GM21737 (cell line): Measurements from ENCODE around the gene SEMA6D.

Experiments
- ATAC-seq: cut with Tn5 transposase; IDR thresholded peaks from one replicate; pipeline ENCODE4 v1.9.1; 2021; ENCODE audit warnings: mild to moderate bottlenecking, moderate library complexity; ENCODE audit not compliant: unreplicated experiment

SEMA6D gene, protein sequence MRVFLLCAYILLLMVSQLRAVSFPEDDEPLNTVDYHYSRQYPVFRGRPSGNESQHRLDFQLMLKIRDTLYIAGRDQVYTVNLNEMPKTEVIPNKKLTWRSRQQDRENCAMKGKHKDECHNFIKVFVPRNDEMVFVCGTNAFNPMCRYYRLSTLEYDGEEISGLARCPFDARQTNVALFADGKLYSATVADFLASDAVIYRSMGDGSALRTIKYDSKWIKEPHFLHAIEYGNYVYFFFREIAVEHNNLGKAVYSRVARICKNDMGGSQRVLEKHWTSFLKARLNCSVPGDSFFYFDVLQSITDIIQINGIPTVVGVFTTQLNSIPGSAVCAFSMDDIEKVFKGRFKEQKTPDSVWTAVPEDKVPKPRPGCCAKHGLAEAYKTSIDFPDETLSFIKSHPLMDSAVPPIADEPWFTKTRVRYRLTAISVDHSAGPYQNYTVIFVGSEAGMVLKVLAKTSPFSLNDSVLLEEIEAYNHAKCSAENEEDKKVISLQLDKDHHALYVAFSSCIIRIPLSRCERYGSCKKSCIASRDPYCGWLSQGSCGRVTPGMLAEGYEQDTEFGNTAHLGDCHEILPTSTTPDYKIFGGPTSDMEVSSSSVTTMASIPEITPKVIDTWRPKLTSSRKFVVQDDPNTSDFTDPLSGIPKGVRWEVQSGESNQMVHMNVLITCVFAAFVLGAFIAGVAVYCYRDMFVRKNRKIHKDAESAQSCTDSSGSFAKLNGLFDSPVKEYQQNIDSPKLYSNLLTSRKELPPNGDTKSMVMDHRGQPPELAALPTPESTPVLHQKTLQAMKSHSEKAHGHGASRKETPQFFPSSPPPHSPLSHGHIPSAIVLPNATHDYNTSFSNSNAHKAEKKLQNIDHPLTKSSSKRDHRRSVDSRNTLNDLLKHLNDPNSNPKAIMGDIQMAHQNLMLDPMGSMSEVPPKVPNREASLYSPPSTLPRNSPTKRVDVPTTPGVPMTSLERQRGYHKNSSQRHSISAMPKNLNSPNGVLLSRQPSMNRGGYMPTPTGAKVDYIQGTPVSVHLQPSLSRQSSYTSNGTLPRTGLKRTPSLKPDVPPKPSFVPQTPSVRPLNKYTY

DNA sequence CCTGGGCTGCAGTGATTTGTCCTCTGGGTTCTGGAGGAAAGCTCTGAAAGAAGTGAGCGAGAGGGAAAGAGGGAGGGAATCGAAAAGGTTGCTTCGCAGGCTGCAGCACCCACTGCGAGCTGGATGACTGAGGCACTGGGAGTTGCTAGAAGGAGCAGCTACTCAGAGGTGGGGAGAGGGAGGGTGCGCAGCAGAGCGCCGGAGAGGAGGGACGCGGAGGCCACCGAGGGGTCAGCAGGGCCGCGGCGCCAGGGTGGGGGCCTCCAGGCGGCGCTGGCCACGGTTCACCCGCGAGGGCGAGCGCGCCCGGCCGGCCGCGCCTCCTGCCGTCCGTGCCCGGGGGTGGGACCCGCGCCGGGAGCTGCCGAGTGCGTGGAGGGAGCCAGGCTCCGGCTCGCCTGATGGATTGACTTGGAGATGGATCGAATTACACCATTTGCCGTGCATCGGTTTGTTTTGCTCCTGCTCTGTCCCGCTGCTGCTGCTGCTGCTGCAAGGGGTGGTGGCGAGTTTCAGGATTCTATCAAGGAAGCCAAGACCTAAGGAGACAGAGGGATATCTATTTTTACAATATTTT lies at the start of gene SEMA6D:
SEMA6D (plus strand) TSS at position 470 of the 577 bp plus-strand sequence. CDS start 42,294 bp downstream, outside the sequence.
- ATAC-seq, result no peak

DNA sequence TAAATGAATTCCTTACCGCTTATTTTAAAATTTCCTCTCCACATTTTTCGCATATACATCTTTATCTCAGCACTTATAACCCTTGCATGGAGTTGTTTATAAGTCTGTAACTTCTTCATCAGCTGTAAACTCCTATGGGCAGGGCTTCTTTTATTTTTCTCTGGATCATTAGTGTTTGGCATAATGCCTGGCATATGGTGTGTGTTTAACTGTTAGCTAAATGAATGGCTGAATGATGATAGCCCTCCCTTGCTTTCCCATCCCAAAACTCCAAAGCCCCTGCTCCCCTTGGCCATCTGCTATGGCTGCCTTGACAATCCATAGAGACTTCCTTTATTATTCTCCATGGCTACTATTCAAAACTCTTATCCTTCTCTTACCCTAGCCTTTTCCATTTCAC lies 48.1 kb upstream of the SEMA6D start:
- no peak for ATAC-seq

DNA sequence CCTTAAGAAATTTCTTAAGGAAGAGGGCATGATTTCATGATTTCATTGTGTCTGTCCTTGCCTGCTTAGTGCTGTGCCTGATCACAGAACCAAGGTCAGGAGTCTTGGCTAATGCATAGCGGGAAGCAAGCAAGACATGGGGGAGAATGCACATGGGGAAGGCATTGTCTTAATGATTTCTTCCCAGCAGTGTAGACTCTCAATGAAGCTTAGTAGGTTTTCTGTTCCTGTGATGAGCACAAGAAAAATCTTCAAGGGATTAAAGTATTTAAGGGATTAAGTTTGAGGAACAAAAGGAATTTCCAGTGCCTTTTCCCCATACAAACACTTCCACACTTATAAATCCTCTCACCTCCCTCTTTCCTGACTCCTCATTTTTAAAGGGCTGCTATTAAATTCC lies 46.9 kb upstream of the SEMA6D start:
- no peak for ATAC-seq

DNA sequence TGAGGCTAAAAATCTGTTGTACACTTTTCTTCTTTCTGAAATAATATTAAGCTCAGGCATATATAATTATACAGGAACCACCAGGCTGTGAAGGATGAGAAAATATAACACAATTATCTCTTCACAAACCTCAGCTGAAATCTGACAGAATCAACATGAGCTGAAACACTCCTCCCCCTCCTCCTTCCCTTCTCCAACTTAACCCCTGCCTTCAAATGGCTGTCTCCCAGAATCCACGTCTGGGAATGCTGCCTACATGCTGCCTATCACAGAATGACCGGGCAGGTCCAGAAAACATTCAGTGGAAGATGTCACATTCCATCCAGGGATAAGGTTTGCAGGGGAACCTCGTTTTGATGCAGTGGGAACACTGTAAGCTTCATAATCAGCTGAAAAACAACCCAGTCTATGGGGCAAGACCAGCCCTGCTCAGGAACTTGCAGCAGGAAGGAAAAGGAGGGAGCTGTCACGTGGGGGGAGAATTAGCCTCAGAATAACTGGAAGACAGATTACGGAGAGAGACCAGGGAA lies 44.0 kb upstream of the SEMA6D start:
- ATAC-seq, result no peak

DNA sequence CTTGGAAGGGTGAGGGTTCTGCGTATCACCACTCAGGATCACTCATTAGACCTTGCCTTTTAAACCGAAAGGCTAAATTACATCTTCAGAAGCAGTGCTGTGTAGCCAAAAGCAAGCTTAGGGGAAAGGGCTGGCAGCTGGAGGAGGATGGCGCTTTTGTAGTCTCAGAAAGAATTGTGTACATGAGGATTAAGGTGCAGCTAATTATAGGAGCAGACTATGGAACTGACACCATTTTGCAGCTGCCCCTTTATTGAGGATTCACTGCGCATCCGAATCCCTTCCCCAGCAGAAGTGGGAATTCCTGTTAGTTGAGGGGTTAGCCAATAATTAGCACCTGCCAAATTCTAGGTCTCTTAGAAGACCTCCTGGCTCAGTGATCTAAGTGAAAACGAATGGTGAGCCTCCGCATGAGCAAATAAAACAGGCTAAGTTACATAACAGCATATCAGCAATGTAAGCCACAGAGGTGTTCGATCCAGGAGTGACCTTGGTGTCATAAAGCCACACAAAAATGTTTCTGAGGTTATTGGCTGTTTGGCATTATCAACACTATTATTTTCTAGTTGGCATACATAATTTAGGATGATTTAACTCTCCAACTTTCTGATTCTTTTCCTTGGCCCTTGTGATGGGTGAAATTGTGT lies 42.6 kb upstream of the SEMA6D start:
- ATAC-seq, result no peak

DNA sequence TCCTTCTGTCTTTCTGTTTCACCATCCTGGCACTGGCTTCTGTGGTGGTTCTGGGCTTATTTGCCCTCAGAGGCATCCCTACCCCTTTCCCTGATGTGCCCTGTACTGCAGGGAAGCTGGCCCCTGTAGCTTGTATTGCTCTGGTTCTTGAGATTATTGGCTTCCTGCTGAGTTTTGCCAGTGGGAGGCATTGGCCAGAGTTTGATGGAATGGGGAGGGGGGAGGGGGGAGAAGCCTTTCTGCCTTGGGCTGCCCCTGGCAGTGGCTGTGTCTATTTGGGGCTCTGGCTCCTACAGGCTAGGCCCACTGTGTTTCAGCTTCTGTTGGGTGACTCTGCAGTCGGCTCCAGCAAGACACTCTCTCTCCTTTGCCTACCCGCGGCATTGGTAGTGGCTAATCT lies 41.6 kb upstream of the SEMA6D start:
- ATAC-seq, result no peak

DNA sequence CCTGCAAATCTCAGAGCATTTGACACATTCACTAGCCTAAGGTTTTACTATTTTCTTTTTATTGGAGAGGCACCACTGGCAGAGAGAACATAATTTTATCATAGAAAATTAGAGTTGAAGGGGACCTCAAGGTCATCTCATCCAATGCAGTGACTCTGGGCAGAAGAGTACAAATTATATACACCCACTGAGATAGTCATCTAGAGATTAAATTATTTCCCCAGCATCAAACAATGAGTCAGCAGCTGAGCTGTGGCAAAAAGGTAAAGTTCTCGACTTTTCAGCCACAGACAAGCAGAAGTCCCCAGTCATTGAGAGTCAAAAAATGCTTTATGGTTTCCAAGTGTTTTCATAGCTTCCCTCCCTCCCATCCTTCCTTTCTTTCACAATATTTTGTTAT lies 39.3 kb upstream of the SEMA6D start:
- no peak for ATAC-seq

DNA sequence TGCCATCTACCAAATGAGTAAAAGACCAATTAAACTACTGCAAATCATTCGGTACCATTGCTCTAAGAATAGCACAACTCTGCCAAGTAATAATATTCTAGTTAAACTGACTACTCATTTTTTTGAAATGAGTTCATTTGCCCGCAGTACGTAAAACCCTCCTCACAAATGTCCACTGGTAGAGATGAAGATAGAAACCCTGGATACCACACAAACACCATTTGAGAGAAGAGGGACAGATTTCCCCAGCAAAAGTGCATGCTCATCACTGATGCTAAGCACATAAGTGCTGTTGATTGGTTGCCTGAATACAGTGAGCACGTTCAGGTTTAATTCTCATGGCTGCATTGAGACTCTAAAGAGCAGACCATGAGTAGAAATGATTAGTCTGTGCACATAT lies 34.6 kb upstream of the SEMA6D start:
- ATAC-seq, result no peak

DNA sequence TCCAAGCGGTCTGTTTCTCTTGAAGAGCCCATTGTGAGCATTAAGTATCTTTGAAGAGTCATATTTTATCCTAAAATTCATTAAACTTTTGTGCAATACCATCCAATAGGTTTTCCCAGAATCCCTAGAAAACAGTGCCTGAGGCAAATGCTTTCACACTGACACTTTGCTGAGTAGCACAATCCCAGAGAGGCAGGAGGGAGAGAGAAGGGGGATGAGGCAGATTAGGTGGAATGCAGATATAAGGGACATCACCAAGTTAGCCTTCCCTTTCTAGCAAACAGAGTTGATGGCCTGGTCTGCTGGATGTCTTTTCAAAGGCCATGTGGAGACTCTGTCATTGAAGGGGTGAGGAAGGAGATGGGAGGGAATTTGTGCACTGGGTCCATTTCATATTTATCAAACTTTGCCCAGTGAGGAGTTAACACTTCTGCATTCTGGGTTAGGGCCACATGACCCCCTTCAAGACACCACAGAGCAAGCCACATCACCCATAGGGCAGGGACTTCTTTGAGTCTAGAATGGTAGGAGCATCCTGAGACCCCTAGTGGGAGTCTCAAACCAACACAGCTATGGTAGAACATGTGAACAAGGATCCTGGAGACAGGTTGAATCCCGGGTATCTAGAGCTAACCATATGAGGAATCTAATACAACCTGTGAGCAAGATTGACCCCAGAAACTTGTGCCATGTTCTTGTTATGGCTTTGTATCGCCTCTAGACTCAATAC lies 32.0 kb upstream of the SEMA6D start:
- ATAC-seq, result no peak

DNA sequence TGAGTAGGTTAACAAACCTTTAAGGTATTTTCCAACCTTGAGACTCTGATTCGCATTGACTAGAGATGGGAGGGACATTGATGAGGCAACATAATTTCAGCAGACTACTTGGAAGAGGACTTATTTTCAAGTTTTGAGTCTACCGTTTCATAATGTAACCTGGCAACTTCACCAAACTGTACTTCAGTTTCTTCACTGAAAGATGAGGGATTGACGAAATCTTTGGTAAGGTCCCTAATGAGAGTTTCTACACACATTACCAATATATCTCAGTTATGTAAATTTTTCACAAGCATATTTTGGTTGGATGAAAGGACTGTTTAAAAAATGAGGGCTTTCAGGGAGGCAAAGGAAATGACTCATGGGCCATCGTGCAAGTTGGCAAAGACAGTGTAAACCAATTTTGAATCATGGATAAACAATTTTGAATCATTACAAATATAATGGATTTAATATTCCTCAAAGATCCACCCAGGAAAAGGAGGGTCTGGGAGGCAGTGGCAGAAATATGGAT lies 28.7 kb upstream of the SEMA6D start:
- ATAC-seq, result no peak

DNA sequence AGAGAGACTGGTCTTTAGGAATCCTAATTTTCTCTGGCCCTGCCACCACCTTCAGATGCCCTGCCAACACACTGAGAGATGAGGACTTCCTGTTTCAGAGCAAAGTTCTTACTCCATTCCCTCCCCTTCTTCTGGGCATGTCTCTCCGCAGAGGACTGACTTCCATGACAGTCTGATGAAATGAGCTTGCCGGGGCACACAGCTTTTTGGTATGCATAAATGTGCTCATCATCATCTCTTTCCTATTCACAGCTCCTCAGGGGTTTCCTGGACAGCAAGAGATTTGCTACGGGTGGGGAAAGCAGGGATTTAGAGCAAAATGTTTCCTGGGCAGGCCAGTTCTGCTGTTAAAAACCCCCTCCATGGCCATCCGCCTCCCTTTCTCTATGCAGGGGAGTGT lies 27.6 kb upstream of the SEMA6D start:
- no peak for ATAC-seq

DNA sequence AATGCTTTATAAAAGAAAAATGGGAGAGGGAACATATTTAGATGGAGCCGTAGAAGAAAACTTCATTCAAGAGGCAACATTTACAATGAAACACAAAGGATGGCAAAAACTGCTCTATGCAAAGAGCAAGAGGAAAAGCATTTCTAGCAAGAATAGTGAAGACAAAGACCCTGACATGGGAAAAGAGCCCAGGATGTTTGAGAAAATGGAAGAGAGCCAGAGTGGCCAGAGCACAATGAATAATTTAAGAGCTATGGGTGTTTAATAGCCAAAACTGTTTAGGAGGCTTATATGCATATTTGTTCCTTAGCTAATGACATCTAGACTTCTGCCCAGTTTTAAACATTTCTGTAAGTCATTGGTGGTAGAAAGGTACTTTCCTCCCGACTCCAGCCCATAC lies 25.4 kb upstream of the SEMA6D start:
- no peak for ATAC-seq

DNA sequence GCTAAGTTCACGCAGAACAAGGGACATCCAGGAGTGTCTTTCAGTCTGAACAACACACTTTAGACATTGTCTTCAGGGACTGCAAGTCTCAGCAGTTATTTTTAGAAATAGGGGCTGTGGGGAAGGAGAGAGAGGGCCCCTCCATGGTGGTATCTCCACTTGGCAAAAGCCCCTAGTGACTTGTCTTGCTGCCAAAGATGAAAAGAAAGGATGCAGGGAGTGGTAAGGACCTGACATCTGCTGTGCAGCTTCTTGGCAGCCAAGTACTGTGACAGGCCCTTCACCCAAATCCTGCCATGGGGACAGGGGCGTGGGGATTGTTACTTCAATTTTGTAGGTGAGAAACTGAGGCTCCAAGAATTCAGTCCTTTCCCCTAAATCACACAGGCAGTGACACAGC lies 21.0 kb upstream of the SEMA6D start:
- no peak for ATAC-seq

DNA sequence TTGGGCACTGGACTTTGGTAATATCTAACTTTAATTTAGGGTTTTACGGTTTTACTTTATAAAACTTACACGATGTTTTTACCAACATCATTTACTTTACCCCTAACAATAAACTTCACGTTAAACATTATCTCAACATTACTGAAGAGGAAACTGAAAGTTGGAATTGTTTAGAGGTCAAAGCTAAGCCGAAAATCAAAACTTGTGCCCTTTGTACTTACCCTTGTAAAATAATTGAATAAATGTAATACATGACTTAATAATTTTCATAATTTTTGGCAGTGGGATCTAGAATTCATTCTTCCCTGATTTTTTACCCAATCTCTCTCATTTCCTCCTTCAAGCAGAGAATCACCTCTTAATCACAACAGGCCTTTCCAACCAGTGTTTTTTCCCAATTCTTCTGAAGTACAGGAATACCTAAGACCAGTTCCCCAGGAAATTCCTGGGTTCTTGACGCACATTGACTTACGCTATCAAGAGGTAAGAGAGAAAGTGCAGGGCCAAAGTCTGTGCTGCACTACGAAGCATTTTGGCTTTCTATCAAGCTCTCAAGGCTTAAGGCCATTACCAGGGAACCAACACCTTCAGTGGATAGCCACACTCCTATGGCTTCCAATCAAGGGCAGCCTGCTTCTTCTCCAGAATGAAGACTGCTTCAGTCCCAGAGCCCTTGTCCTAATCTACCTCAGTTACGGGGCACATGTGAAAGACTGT lies 11.9 kb upstream of the SEMA6D start:
- ATAC-seq, result no peak

DNA sequence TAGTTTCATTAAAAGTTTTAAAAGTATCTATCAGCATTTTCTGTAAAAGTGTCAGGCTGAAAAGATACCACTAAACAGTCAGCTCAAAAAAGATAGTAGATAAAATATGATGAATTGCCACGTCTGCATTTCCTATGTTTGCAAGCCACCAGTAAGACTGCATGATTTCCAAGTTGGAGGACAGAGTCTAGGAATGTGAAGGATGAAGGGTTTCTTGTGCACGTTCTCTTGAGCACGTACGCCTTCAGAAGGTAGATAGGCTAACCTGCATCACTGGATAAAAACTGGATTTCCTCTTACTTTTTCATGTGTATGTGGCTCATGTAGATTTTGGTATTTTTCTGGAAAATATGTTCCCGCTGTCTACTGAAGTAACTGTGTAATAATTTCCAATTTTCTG lies 9.9 kb upstream of the SEMA6D start:
- no peak for ATAC-seq

DNA sequence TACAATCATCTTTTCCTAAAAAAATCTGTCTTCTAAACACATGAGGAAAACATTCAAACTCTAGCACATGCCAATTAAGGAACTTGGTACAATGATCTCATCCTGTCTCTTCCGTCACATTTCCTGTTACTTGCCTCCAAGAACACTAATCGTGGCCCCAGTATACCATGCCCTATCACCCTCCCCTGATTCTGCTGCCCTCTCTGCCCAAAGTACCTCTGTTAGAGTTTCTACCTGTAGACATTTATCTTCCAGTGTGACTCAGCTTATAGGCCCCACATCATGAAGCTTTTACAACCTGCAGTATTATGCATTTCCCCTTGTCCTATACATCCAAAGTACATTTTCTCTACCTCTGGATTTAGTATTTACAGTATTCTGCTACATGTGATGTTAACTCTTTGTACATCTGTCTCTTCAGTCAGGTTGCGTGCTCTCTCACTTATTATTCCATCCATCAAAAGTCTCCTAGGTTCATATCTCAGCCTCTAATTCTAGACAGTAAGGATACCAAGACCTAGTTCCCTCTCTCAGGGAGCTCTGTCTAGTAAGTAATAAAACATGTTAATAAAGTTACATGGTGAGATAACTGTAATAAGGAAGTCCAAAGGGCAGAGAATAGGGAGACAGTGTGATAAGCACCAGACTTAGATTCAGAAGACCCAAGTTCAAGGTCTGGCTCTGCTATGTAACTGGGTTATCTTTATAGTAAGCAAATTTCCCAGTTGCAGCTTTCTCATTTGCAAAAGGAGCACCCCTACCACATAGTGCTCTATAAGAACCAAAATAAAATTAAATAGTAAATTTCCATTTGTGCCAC lies 8.9 kb upstream of the SEMA6D start:
- ATAC-seq, result no peak

DNA sequence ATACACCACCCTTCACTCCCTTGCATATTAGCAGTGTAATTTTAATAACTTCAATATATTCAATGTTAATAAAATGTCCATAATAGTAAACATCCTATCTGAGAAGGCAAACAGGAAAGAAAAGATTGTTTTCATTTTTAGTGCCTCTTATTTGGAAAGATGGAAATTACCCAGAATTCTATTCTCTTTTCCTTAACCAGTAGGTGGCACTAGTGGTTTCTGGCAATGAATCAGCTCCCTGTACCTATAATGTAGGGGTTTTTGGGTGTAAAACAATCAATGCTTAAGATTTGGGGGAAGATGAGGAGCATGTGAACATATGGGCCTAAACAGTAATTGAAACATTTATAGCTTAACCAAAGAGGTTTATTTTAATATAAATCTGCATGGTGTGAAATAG lies 5.7 kb upstream of the SEMA6D start:
- no peak for ATAC-seq

DNA sequence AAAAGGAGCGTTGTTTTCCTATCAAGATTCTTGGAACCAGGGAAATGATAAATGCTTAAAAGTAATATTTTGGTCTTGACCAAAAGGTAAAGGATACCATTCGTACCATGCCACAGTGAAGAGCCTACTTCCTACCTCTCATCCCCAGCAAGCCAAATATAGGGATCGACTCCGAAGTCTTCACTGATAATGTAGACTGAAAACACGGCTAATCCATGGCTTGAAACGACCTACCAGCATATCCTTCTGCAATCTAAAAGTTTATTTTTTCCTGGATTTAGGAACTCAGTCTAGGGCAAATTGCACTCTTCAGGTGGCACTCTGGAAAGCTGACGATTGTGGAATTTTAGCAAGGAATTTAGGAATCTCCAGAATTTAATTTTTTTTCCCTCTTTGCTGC lies 1.9 kb upstream of the SEMA6D start:
- no peak for ATAC-seq
